HCT116 (cell line): Measurements from ENCODE around the gene ATP2B1. TPM values are rescaled to one million over a fixed set of nuclear protein-coding genes. Genes with fewer than 3 reads are reported as not detected.

Source experiments
- ATAC-seq: fragments of 200-7000 bp; cut with Tn5 transposase; 2 replicates; pipeline ENCODE4 v1.9.1; 2020; ENCODE audit warnings: mild to moderate bottlenecking, moderate library complexity
- BruUV-seq: library from RNA; stranded (reverse); fragments of 400-500 nt; replicated peaks from 2 replicates; lab custom pipeline; 2021; lab: Mats Ljungman, UMichigan
- CTCF ChIA-PET: fragments of 300-600 bp; sonication (Branson Sonifier 250); formaldehyde crosslinking; loops from one replicate; lab custom pipeline; 2021; ENCODE audit warnings: antibody characterized with exemption; lab: Charles Lee
- POLR2A ChIA-PET: fragments of 300-600, 350-600 bp; sonication (Branson Sonifier 250); formaldehyde crosslinking; loops from one replicate; lab custom pipeline; 2021; ENCODE audit warnings: antibody characterized with exemption; lab: Charles Lee
- RAD21 ChIA-PET, 2 experiments: fragments of 300-600 bp; sonication (Branson Sonifier 250); formaldehyde crosslinking; loops; one replicate each; lab custom pipeline; 2023; ENCODE audit warnings: low total read pairs in 2 of 2; ENCODE audit not compliant: uncharacterized antibody in 2 of 2, unreplicated experiment in 2 of 2, low non-redundant PET in 1 of 2; lab: Charles Lee
- DNase-seq: peaks from one replicate; pipeline ENCODE4 v3.0.0-alpha.2; 2010; ENCODE audit warnings: low read depth, low spot score
- H2AFZ ChIP-seq: fragments of 200-600 bp; shearing (Covaris generic), sonication (generic); 2 replicates; pipeline ENCODE4 v1.6.1; 2017; ENCODE audit warnings: low read depth, mixed run types, mixed read lengths, antibody characterized with exemption, low read length; ENCODE audit not compliant: poor library complexity, severe bottlenecking
- H3K27ac ChIP-seq: 2 replicates; pipeline ENCODE4 v1.5.1; 2012; ENCODE audit warnings: low read depth, low read length
- H3K27me3 ChIP-seq: fragments of 200-600 bp; sonication (generic); 2 replicates; pipeline ENCODE4 v1.6.1; 2016; ENCODE audit warnings: mixed run types, low read length, mixed read lengths; ENCODE audit not compliant: insufficient read depth
- H3K36me3 ChIP-seq, 2 experiments: fragments of 200-500 bp in 1 of 2; fragments of 200-600 bp in 1 of 2; sonication (Bioruptor generic) in 1 of 2; sonication (generic) in 1 of 2; 2 replicates each; pipeline versions ENCODE4 v1.5.1 to v1.6.1; 2014 to 2016; ENCODE audit warnings: low read length in 2 of 2, inconsistent platforms in 1 of 2, mixed read lengths in 1 of 2, mixed run types in 1 of 2; ENCODE audit not compliant: insufficient read depth in 2 of 2, control insufficient read depth in 1 of 2
- H3K4me1 ChIP-seq, 2 experiments: fragments of 200-600 bp in 1 of 2; sonication (generic) in 1 of 2; 2 replicates each; pipeline versions ENCODE4 v1.5.1 to v1.6.1; 2012 to 2017; ENCODE audit warnings: low read length in 2 of 2, inconsistent platforms in 1 of 2, mild to moderate bottlenecking in 1 of 2, mixed read lengths in 1 of 2, mixed run types in 1 of 2, moderate library complexity in 1 of 2; ENCODE audit not compliant: insufficient read depth in 2 of 2, control insufficient read depth in 1 of 2
- H3K4me2 ChIP-seq: fragments of 200-600 bp; sonication (generic); 2 replicates; pipeline ENCODE4 v1.6.1; 2017; ENCODE audit warnings: mixed run types, low read length, mixed read lengths
- H3K4me3 ChIP-seq, 2 experiments: fragments of 200-600 bp in 1 of 2; sonication (generic) in 1 of 2; replicated peaks in 1 of 2; 2 replicates each; pipeline ENCODE4 v1.5.1; 2011 to 2016; ENCODE audit warnings: low read length in 2 of 2, control low read depth in 1 of 2, low read depth in 1 of 2, mild to moderate bottlenecking in 1 of 2, mixed read lengths in 1 of 2, mixed run types in 1 of 2
- H3K79me2 ChIP-seq: fragments of 200-600 bp; sonication (generic); 2 replicates; pipeline ENCODE4 v1.6.1; 2017; ENCODE audit warnings: mild to moderate bottlenecking, mixed run types, low read length, moderate library complexity, mixed read lengths; ENCODE audit not compliant: insufficient read depth
- H3K9ac ChIP-seq: fragments of 200-600 bp; sonication (generic); 2 replicates; pipeline ENCODE4 v1.6.1; 2016; ENCODE audit warnings: low read length, mixed read lengths
- H3K9me2 ChIP-seq: fragments of 200-600 bp; sonication (generic), shearing (Covaris generic); 2 replicates; pipeline ENCODE4 v1.6.1; 2017; ENCODE audit warnings: mixed run types, mild to moderate bottlenecking, moderate library complexity; ENCODE audit not compliant: insufficient read depth
- H3K9me3 ChIP-seq, 2 experiments: fragments of 200-500 bp in 1 of 2; fragments of 200-600 bp in 1 of 2; sonication (Bioruptor generic) in 1 of 2; sonication (generic) in 1 of 2; 2 replicates each; pipeline ENCODE4 v1.6.1; 2014 to 2017; ENCODE audit warnings: low read length in 2 of 2, mixed read lengths in 2 of 2, inconsistent platforms in 1 of 2, low read depth in 1 of 2, mild to moderate bottlenecking in 1 of 2, mixed run types in 1 of 2, moderate library complexity in 1 of 2; ENCODE audit not compliant: control insufficient read depth in 1 of 2, insufficient read depth in 1 of 2
- H4K20me1 ChIP-seq: fragments of 200-600 bp; sonication (generic), shearing (Covaris generic); 2 replicates; pipeline ENCODE4 v1.6.1; 2017; ENCODE audit warnings: mixed run types, mild to moderate bottlenecking, moderate library complexity; ENCODE audit not compliant: insufficient read depth
- CBX3 ChIP-seq: IDR thresholded peaks from 2 replicates; pipeline ENCODE4 v1.6.1; 2012; ENCODE audit warnings: low read depth
- CEBPB ChIP-seq: IDR thresholded peaks from 2 replicates; pipeline ENCODE4 v1.6.1; 2012; ENCODE audit warnings: low read depth
- EZH2phosphoT487 ChIP-seq: fragments of 200-600 bp; IDR thresholded peaks from 2 replicates; pipeline ENCODE4 v1.6.1; 2018; ENCODE audit warnings: antibody characterized with exemption, borderline replicate concordance
- FOSL1 ChIP-seq: IDR thresholded peaks from 2 replicates; pipeline ENCODE4 v1.6.1; 2012; ENCODE audit warnings: low read depth
- JUND ChIP-seq: IDR thresholded peaks from 2 replicates; pipeline ENCODE4 v1.6.1; 2012
- SIN3A ChIP-seq: IDR thresholded peaks from 2 replicates; pipeline ENCODE4 v1.6.1; 2012; ENCODE audit warnings: low read depth
- ZNF274 ChIP-seq: fragments of 200-500 bp; sonication (Bioruptor generic); IDR thresholded peaks from 2 replicates; pipeline ENCODE4 v1.6.1; 2014; ENCODE audit warnings: mild to moderate bottlenecking, low read depth, low read length, inconsistent platforms
- intact Hi-C: fragments of 100-400 bp; cut with micrococcal nuclease; formaldehyde crosslinking; loops from 2 replicates; pipeline ENCODE4 v1.10.0; 2022
- total RNA-seq: library from RNA; stranded (reverse); gene quantifications from one replicate; pipeline ENCODE4 v1.2.1, GENCODE V29; 2021; ENCODE audit not compliant: unreplicated experiment
- TF ChIP-seq, protein P1 (sequence below): IDR thresholded peaks from 2 replicates; pipeline ENCODE4 v1.6.1; 2012; ENCODE audit warnings: low read depth
- TF ChIP-seq, protein P2 (sequence below): IDR thresholded peaks from 2 replicates; pipeline ENCODE4 v1.6.1; 2012

ATP2B1 gene
- total RNA-seq, 1 experiment from 2014 or later = 62.4 TPM

DNA sequence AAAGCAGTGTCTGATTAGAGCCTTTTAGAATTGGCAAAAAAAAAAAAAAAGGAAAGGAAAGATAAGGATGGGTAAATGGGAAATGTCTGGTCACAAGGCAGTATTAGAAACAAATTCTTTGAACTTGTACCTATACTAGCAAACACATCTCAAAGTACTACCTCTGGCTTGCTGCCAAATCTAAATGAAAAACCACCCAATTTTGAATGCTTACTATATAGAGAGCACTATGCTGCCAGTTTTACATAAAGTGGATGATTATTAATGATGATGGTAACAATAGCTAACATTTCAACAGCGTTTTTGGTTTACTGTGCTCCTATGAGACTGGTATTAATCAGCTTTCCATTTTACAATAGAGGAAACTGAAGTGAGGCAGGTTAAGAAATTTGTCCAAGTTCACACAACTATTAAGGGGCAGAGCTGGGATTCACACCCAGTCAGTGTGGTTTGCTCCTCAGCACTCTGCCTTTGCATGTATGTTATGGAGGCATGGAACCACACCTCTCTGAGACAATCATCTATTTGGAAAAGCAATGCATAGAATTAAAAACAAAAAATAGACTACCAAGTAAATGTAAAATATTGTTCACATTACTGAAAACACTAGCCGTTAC lies 34.2 kb downstream of the ATP2B1 start:
- no peaks in the 10 kb centered on the region for H3K36me3 ChIP-seq
- no peak for DNase-seq
- ATAC-seq = no peak
- no TSS peak for BruUV-seq
- CTCF ChIA-PET = no interaction called here
- H3K9ac ChIP-seq = no peak overlapping the region
- RAD21 ChIA-PET = no interaction called here
- peaks cover 97% of the 10 kb centered on the region for H3K79me2 ChIP-seq
- intact Hi-C loops = no loop called here
- H4K20me1 ChIP-seq = 0 out of 2 replicates have a peak, but pooled peaks cover 4% of the 10 kb centered on the region
- H2AFZ ChIP-seq = no peak overlapping the region
- TF ChIP-seq CEBPB = no peak
- TF ChIP-seq CBX3 = no peak
- no peak for TF ChIP-seq EZH2phosphoT487
- H3K27me3 ChIP-seq = no peaks in the 10 kb centered on the region
- no peak overlapping the region for H3K4me2 ChIP-seq
- H3K4me1 ChIP-seq = no peaks in the 10 kb centered on the region
- H3K9me3 ChIP-seq = no peaks in the 10 kb centered on the region
- POLR2A ChIA-PET = no interaction called here
- no peak overlapping the region for H3K4me3 ChIP-seq
- no peak overlapping the region for H3K27ac ChIP-seq
- no peaks in the 10 kb centered on the region for H3K9me2 ChIP-seq

DNA sequence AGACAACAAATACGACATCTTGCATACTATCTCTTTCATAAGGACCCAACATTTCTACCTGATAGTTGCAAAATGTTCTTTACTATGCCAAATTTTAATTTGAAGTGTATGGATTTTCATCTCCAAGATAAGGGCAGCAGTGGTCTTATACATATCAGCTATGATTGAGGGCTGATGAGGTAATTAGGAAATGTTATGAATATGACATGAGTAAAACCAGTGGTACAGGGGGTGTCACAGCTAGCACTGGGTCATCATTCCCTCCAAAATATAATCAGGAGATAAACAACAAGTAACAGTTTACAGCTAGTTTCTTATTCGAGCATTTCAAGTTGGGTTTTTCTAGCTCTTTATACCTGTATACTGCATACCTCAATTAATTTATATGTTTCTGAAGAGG lies 35.0 kb downstream of the ATP2B1 start:
- H3K9ac ChIP-seq = no peak overlapping the region
- no peaks in the 10 kb centered on the region for H3K9me2 ChIP-seq
- TF ChIP-seq, protein P1, sequence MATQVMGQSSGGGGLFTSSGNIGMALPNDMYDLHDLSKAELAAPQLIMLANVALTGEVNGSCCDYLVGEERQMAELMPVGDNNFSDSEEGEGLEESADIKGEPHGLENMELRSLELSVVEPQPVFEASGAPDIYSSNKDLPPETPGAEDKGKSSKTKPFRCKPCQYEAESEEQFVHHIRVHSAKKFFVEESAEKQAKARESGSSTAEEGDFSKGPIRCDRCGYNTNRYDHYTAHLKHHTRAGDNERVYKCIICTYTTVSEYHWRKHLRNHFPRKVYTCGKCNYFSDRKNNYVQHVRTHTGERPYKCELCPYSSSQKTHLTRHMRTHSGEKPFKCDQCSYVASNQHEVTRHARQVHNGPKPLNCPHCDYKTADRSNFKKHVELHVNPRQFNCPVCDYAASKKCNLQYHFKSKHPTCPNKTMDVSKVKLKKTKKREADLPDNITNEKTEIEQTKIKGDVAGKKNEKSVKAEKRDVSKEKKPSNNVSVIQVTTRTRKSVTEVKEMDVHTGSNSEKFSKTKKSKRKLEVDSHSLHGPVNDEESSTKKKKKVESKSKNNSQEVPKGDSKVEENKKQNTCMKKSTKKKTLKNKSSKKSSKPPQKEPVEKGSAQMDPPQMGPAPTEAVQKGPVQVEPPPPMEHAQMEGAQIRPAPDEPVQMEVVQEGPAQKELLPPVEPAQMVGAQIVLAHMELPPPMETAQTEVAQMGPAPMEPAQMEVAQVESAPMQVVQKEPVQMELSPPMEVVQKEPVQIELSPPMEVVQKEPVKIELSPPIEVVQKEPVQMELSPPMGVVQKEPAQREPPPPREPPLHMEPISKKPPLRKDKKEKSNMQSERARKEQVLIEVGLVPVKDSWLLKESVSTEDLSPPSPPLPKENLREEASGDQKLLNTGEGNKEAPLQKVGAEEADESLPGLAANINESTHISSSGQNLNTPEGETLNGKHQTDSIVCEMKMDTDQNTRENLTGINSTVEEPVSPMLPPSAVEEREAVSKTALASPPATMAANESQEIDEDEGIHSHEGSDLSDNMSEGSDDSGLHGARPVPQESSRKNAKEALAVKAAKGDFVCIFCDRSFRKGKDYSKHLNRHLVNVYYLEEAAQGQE = no peak
- TF ChIP-seq FOSL1 (no peak), ZNF274 (no peak), CEBPB (no peak), JUND (no peak), SIN3A (no peak)
- TF ChIP-seq, protein P2, sequence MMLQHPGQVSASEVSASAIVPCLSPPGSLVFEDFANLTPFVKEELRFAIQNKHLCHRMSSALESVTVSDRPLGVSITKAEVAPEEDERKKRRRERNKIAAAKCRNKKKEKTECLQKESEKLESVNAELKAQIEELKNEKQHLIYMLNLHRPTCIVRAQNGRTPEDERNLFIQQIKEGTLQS = no peak
- TF ChIP-seq, all 23 proteins: peak for 0
- Histone ChIP-seq H3K27me3 (no peaks in the 10 kb centered on the region), H4K20me1 (0 out of 2 replicates have a peak, but pooled peaks cover 4% of the 10 kb centered on the region), H3K4me2 (no peak overlapping the region), H2AFZ (no peak overlapping the region), H3K4me3 (no peak overlapping the region), H3K4me1 (no peaks in the 10 kb centered on the region), H3K9me3 (no peaks in the 10 kb centered on the region), H3K27ac (no peak overlapping the region), H3K36me3 (no peaks in the 10 kb centered on the region), H3K79me2 (peaks cover 97% of the 10 kb centered on the region)
- CTCF ChIA-PET = no interaction called here
- DNase-seq (no peak), ATAC-seq (no peak)
- POLR2A ChIA-PET = no interaction called here
- intact Hi-C loops = no loop called here
- RAD21 ChIA-PET = no interaction called here
- no TSS peak for BruUV-seq
